DOHH2 (cell line): Measurements from ENCODE around the gene KRT6B.

Source experiments
- EZH2phosphoT487 ChIP-seq: fragments of 200-600 bp; sonication (generic); IDR thresholded peaks from 2 replicates; pipeline ENCODE4 v1.6.1; 2017; ENCODE audit warnings: borderline replicate concordance, mild to moderate bottlenecking, antibody characterized with exemption, low read length, moderate library complexity, mixed read lengths
- TF ChIP-seq, protein P1 (sequence below): fragments of 200-600 bp; sonication (generic); IDR thresholded peaks from one replicate; pipeline ENCODE4 v1.5.1; 2014; ENCODE audit warnings: antibody characterized with exemption, mild to moderate bottlenecking, low read depth, low read length; ENCODE audit not compliant: poor library complexity, severe bottlenecking

DNA sequence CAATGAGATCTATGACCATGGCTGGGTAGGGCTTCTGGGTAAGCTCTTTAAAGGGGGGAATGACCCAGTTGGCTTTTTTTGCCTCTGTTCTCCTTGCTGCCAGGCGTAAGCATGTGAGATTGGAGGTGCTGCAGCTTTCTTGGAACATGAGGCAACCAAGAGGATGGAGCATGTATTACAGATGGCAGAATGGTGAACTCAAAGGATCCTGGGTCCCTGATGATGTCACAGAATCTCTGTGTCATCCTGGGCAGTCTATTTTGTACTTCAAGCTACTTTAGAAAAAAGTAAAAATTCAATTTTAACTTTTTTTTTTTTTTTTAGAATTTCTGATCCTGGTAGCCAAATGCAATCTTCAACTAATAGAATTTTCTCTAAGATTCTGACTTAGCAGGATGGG is 53.8 kb downstream of the KRT6B start:
- TF ChIP-seq, protein P1, sequence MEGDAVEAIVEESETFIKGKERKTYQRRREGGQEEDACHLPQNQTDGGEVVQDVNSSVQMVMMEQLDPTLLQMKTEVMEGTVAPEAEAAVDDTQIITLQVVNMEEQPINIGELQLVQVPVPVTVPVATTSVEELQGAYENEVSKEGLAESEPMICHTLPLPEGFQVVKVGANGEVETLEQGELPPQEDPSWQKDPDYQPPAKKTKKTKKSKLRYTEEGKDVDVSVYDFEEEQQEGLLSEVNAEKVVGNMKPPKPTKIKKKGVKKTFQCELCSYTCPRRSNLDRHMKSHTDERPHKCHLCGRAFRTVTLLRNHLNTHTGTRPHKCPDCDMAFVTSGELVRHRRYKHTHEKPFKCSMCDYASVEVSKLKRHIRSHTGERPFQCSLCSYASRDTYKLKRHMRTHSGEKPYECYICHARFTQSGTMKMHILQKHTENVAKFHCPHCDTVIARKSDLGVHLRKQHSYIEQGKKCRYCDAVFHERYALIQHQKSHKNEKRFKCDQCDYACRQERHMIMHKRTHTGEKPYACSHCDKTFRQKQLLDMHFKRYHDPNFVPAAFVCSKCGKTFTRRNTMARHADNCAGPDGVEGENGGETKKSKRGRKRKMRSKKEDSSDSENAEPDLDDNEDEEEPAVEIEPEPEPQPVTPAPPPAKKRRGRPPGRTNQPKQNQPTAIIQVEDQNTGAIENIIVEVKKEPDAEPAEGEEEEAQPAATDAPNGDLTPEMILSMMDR, result no peak
- TF ChIP-seq EZH2phosphoT487, result no peak
